GM19193 (cell line): ENCODE results near the gene ARHGAP31.

ENCODE experiments used
- POLR2A ChIP-seq: IDR thresholded peaks from 4 replicates; pipeline ENCODE4 v1.6.1; 2011; ENCODE audit not compliant: insufficient read depth, insufficient read length; ENCODE audit errors: extremely low read depth

Gene ARHGAP31

GRCh38 chr3:119289404-119289770, 4.8 kb upstream of the ARHGAP31 start:
- no peak for TF ChIP-seq POLR2A

DNA sequence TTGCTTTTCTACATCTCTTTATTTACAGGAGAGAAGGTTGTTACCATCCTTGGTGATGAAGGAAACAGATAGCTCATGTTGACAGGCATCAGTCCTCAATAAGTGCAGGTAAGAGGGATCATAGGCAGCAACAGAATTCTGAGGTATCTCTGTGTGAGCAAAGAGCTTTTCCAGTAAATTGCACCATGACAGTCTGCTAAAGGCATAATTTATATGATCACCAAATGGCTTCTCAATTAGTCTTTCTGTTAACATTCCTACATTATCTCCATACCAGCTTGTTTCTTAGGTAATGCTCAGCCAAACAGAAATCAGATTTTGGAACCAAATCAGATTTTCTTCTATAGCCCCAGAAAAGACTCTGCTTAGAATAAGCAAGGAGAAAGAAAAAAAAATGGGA, 3.6 kb upstream of the ARHGAP31 start:
- no peak for TF ChIP-seq POLR2A

- no peak for TF ChIP-seq POLR2A
These were observed 3.0 kb upstream of the ARHGAP31 start for GRCh38 chr3:119291062-119291700.

- no peak for TF ChIP-seq POLR2A
These were observed 1.5 kb upstream of the ARHGAP31 start for GRCh38 chr3:119292666-119293065.

GRCh38 chr3:119293105-119293870, 895 bp upstream of the ARHGAP31 start:
- TF ChIP-seq POLR2A: no peak

DNA sequence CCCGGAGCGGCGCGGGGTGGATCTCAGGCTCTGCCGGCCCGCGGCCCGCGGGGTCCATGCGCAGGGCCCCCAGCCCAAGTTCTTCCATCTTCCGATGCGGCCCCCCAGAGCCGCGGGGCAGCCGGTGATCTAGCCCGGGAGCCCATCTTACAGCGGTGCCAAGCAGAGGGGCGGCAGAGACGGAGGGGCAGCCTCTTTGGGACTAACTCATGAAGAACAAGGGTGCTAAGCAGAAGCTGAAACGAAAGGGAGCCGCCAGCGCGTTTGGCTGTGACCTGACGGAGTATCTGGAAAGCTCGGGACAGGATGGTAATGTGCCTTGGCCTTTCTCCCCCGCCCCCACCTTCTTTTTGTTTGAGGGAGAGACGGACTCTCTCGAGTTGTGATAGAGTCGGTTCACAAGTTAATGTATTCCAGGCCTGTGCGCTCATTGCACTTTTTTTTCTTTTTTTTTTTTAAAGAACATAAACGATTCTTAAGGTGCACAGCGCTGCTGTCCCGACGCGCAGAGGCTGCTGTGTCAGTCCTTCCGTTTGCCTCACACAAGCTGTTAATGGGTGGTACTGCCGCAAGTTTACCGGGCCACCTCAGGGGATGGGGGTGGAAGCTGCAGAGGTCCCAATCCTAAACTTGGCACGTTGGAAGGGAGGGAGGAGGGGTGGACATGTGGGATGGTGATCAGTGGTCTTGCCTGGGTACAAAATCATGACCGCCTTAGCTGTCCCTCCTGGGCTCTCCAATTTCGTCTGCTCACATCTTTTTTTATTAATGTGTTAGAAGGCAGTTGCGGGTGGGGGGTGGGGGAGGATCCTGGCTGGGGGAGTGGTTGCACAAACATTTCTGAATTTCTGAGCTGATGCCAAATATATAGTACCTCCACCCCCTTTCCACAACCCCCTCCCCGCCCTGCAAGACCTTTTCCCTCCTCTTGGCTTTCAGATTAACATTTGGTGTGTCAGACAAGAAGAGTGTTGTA, 801 bp downstream of the ARHGAP31 start:
- peak; percentile 49 for TF ChIP-seq POLR2A

DNA sequence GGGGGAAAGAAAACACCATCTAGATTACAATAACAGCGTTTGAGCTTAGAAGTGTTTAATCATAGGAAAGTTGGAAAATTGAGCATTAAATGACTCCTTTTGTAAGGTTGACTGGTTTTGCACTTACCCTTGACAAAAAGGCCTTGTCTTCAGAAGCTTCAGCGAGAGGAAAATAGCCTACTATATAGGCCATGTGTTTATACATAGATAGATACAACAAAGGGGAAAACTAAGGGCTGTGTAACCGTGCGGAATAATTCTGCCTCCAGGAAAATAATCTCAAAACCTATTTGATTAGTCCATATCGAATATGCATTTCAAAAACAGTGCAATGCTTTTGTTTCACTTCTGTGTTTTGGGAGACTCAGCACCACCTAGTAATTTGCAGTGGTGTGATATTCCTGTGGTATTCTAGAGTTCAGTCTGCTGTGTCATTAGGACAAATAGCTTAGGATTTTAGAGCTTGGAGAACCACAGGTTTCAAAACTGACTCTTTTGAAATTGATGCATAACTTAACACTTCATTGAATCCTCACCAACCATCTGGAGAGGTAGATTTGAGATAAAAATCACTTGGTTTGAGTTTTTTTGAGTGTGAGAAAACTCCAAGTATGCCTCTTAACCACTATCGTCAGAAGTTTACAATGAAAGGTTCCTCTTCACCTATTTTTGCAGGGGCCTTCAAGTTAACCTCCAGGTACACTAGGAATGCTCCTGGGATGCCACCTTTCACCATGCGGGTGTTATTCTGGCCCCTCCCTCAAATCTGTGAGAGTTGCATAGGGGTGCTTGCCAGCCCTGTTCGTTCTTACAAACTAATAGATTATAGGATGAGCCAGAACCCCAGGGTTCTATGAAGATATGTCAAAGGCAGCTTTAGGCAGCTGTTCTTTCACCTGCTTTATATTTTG, 1.9 kb downstream of the ARHGAP31 start:
- TF ChIP-seq POLR2A: no peak

GRCh38 chr3:119296727-119297122, 2.5 kb downstream of the ARHGAP31 start:
- no peak for TF ChIP-seq POLR2A

GRCh38 chr3:119297169-119297568, 3.0 kb downstream of the ARHGAP31 start:
- TF ChIP-seq POLR2A: no peak

GRCh38 chr3:119298565-119298941, 4.4 kb downstream of the ARHGAP31 start:
- TF ChIP-seq POLR2A: no peak

DNA sequence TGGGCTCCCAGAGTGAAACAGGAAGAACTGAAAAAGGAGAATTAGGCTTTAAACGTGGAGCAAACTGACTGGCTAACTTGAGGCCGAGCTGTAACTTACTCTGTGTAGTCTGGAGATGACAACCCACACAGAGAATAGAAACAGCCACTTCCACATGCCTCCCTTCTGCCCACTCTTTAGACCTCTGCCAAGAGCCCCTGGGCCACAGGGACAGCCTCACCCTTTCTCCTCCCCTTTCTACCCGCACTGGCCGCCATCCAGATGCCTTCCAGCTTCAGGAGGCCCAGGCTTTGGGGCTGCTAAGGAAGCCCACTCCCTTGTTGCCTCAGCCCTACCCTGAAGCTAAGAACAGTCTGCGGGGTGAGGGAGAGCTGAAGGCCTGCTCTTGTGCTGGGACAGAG, 6.8 kb downstream of the ARHGAP31 start:
- TF ChIP-seq POLR2A: no peak

DNA sequence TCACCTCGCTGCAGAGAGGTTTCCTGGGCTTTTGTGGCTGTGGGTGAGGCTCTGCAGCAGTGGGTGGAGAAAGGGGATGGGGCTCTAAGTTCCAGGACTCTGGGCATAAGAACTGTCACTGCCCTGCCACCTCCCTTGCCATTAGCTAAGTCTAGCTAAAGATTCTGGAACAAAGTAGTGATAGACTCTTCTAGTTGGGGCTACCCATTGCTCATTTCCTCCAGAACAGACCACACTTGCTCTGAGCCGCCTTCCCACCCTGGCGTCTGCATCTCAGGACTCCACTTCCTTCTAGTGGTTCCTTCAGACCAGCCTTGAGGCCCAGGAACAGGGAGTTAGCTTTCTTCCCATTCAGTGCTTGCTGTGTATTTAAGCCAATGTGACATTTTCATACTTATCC, 7.5 kb downstream of the ARHGAP31 start:
- no peak for TF ChIP-seq POLR2A

- TF ChIP-seq POLR2A: no peak
These were observed 8.7 kb downstream of the ARHGAP31 start for GRCh38 chr3:119302697-119303551.
